ENCODE results near the gene MCOLN3.

MCOLN3 gene

DNA sequence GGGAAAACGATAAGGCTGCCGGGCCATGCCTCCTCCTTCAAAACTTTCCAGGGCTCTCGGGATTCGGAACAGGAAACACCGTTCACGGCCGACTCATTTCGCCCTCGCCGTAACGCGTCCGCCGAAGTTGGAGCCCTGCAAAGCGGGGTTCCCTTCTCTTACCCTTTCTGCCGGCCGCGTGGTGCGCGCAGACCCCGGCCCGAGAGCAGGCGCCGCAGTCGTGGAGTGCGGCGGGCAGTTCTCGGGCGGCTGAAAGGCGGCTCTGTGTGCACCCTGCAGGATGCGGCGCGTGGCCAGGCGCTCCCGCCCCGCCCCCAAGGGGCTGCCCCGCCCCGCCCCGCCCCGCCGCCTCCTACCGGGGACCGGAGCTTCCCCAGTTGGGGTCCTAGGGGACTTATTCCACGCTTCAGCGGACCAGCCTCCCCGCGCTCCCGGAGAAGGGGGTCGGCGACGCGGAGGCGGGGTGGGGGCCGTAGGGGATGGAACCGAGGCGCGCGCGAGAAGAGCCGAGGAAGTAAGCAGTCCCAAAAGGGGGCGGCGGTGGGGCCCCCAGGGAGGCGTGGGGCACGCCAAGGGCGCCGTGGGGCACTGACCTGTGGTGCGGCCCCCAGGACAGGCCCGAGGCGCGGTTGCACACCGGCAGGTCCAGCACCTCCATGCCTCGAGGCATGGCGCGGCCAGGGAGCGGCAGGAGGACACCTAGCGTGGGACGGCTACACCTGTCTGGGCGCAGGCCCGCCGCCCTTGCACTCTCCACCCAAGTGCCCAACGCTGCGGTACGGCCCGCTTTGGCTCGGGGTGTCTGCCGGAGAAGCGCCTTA is 51.2 kb downstream of the MCOLN3 start, which contains the start of gene MCOLN2 (continued):
- TF ChIP-seq, protein P1, sequence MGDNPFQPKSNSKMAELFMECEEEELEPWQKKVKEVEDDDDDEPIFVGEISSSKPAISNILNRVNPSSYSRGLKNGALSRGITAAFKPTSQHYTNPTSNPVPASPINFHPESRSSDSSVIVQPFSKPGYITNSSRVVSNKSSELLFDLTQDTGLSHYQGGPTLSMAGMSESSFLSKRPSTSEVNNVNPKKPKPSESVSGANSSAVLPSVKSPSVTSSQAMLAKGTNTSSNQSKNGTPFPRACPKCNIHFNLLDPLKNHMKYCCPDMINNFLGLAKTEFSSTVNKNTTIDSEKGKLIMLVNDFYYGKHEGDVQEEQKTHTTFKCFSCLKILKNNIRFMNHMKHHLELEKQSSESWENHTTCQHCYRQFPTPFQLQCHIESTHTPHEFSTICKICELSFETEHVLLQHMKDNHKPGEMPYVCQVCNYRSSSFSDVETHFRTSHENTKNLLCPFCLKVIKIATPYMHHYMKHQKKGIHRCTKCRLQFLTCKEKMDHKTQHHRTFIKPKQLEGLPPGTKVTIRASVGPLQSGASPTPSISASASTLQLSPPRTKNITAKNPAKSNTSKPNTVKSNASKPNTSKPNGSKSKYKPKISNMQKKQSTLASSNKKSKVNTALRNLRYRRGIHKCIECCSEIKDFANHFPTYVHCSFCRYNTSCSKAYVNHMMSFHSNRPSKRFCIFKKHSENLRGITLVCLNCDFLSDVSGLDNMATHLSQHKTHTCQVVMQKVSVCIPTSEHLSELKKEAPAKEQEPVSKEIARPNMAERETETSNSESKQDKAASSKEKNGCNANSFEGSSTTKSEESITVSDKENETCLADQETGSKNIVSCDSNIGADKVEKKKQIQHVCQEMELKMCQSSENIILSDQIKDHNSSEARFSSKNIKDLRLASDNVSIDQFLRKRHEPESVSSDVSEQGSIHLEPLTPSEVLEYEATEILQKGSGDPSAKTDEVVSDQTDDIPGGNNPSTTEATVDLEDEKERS (tag by site-specific recombination; IDR thresholded peaks at IDR 0.05), result no peak
- no peak for TF ChIP-seq SCRT2 (tag by site-specific recombination; IDR thresholded peaks at IDR 0.05)
- no peak for TF ChIP-seq ZNF266 (tag by site-specific recombination; IDR thresholded peaks at IDR 0.05; ENCODE audit: low read depth)
- TF ChIP-seq, protein P2, sequence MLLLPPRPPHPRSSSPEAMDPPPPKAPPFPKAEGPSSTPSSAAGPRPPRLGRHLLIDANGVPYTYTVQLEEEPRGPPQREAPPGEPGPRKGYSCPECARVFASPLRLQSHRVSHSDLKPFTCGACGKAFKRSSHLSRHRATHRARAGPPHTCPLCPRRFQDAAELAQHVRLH (tag by site-specific recombination; IDR thresholded peaks at IDR 0.05), result no peak
- no peak for TF ChIP-seq ZNF391 (tag by site-specific recombination; IDR thresholded peaks at IDR 0.05; ENCODE audit: borderline replicate concordance, low read depth)
- TF ChIP-seq ZBTB8A (tag by site-specific recombination; IDR thresholded peaks at IDR 0.05), result peak; percentile 94
- TF ChIP-seq, protein P3, sequence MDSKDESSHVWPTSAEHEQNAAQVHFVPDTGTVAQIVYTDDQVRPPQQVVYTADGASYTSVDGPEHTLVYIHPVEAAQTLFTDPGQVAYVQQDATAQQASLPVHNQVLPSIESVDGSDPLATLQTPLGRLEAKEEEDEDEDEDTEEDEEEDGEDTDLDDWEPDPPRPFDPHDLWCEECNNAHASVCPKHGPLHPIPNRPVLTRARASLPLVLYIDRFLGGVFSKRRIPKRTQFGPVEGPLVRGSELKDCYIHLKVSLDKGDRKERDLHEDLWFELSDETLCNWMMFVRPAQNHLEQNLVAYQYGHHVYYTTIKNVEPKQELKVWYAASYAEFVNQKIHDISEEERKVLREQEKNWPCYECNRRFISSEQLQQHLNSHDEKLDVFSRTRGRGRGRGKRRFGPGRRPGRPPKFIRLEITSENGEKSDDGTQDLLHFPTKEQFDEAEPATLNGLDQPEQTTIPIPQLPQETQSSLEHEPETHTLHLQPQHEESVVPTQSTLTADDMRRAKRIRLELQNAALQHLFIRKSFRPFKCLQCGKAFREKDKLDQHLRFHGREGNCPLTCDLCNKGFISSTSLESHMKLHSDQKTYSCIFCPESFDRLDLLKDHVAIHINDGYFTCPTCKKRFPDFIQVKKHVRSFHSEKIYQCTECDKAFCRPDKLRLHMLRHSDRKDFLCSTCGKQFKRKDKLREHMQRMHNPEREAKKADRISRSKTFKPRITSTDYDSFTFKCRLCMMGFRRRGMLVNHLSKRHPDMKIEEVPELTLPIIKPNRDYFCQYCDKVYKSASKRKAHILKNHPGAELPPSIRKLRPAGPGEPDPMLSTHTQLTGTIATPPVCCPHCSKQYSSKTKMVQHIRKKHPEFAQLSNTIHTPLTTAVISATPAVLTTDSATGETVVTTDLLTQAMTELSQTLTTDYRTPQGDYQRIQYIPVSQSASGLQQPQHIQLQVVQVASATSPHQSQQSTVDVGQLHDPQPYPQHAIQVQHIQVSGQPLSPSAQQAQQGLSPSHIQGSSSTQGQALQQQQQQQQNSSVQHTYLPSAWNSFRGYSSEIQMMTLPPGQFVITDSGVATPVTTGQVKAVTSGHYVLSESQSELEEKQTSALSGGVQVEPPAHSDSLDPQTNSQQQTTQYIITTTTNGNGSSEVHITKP (tag by site-specific recombination; IDR thresholded peaks at IDR 0.05), result no peak
- no peak for TF ChIP-seq GFI1B (tag by site-specific recombination; IDR thresholded peaks at IDR 0.05)
- no peak for TF ChIP-seq ZNF837 (tag by site-specific recombination; IDR thresholded peaks at IDR 0.05)
- TF ChIP-seq ZNF416 (tag by site-specific recombination; IDR thresholded peaks at IDR 0.05), result no peak
- no peak for TF ChIP-seq ZNF132 (tag by site-specific recombination; IDR thresholded peaks at IDR 0.05; ENCODE audit: borderline replicate concordance)
- TF ChIP-seq ZNF274 (IDR thresholded peaks at IDR 0.05; ENCODE audit: low read length), result no peak
- TF ChIP-seq ZNF274 (tag by site-specific recombination; IDR thresholded peaks at IDR 0.05; ENCODE audit: borderline replicate concordance), result no peak
- TF ChIP-seq, protein P4, sequence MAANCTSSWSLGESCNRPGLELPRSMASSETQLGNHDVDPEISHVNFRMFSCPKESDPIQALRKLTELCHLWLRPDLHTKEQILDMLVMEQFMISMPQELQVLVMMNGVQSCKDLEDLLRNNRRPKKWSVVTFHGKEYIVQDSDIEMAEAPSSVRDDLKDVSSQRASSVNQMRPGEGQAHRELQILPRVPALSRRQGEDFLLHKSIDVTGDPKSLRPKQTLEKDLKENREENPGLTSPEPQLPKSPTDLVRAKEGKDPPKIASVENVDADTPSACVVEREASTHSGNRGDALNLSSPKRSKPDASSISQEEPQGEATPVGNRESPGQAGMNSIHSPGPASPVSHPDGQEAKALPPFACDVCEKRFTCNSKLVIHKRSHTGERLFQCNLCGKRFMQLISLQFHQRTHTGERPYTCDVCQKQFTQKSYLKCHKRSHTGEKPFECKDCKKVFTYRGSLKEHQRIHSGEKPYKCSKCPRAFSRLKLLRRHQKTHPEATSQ (tag by site-specific recombination; IDR thresholded peaks at IDR 0.05), result peak; percentile 32; the same call in 1 of the 2 replicates
- no peak for TF ChIP-seq ZNF544 (tag by site-specific recombination; IDR thresholded peaks at IDR 0.05)
- TF ChIP-seq, protein P5, sequence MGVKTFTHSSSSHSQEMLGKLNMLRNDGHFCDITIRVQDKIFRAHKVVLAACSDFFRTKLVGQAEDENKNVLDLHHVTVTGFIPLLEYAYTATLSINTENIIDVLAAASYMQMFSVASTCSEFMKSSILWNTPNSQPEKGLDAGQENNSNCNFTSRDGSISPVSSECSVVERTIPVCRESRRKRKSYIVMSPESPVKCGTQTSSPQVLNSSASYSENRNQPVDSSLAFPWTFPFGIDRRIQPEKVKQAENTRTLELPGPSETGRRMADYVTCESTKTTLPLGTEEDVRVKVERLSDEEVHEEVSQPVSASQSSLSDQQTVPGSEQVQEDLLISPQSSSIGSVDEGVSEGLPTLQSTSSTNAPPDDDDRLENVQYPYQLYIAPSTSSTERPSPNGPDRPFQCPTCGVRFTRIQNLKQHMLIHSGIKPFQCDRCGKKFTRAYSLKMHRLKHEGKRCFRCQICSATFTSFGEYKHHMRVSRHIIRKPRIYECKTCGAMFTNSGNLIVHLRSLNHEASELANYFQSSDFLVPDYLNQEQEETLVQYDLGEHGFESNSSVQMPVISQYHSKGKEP (tag by site-specific recombination; IDR thresholded peaks at IDR 0.05), result no peak
- TF ChIP-seq ZNF510 (tag by site-specific recombination; IDR thresholded peaks at IDR 0.05; ENCODE audit: insufficient replicate concordance), result no peak
- TF ChIP-seq, protein P6, sequence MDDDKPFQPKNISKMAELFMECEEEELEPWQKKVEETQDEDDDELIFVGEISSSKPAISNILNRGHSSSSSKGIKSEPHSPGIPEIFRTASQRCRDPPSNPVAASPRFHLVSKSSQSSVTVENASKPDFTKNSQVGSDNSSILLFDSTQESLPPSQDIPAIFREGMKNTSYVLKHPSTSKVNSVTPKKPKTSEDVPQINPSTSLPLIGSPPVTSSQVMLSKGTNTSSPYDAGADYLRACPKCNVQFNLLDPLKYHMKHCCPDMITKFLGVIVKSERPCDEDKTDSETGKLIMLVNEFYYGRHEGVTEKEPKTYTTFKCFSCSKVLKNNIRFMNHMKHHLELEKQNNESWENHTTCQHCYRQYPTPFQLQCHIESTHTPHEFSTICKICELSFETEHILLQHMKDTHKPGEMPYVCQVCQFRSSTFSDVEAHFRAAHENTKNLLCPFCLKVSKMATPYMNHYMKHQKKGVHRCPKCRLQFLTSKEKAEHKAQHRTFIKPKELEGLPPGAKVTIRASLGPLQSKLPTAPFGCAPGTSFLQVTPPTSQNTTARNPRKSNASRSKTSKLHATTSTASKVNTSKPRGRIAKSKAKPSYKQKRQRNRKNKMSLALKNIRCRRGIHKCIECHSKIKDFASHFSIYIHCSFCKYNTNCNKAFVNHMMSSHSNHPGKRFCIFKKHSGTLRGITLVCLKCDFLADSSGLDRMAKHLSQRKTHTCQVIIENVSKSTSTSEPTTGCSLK (tag by site-specific recombination; IDR thresholded peaks at IDR 0.05), result no peak
- no peak for TF ChIP-seq ZFP41 (tag by site-specific recombination; IDR thresholded peaks at IDR 0.05; ENCODE audit: borderline replicate concordance)
- TF ChIP-seq, protein P7, sequence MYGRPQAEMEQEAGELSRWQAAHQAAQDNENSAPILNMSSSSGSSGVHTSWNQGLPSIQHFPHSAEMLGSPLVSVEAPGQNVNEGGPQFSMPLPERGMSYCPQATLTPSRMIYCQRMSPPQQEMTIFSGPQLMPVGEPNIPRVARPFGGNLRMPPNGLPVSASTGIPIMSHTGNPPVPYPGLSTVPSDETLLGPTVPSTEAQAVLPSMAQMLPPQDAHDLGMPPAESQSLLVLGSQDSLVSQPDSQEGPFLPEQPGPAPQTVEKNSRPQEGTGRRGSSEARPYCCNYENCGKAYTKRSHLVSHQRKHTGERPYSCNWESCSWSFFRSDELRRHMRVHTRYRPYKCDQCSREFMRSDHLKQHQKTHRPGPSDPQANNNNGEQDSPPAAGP (tag by site-specific recombination; IDR thresholded peaks at IDR 0.05), result no peak
- no peak for TF ChIP-seq GLI2 (tag by site-specific recombination; IDR thresholded peaks at IDR 0.05; ENCODE audit: borderline replicate concordance, low read depth)
- TF ChIP-seq, protein P8, sequence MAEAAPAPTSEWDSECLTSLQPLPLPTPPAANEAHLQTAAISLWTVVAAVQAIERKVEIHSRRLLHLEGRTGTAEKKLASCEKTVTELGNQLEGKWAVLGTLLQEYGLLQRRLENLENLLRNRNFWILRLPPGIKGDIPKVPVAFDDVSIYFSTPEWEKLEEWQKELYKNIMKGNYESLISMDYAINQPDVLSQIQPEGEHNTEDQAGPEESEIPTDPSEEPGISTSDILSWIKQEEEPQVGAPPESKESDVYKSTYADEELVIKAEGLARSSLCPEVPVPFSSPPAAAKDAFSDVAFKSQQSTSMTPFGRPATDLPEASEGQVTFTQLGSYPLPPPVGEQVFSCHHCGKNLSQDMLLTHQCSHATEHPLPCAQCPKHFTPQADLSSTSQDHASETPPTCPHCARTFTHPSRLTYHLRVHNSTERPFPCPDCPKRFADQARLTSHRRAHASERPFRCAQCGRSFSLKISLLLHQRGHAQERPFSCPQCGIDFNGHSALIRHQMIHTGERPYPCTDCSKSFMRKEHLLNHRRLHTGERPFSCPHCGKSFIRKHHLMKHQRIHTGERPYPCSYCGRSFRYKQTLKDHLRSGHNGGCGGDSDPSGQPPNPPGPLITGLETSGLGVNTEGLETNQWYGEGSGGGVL (tag by site-specific recombination; IDR thresholded peaks at IDR 0.05), result no peak
- TF ChIP-seq ZFHX2 (tag by site-specific recombination; conservative IDR thresholded peaks at IDR 0.05), result peak; percentile 75
